NCI-H187 (cell line): ENCODE measurements around the gene FREM3.
"Not testable (repeated sequence)": the region's sequence is repeated elsewhere in the genome, so short reads cannot be mapped to it uniquely, and the experiment has no call there.

Source experiments
- DNase-seq, 2 experiments: peaks; one replicate each; lab custom pipeline; 2025; lab: John Stamatoyannopoulos, UW

FREM3 gene

GRCh38 chr4:143581331-143581946 is 119.0 kb downstream of the FREM3 start:
- no peak for DNase-seq

DNA sequence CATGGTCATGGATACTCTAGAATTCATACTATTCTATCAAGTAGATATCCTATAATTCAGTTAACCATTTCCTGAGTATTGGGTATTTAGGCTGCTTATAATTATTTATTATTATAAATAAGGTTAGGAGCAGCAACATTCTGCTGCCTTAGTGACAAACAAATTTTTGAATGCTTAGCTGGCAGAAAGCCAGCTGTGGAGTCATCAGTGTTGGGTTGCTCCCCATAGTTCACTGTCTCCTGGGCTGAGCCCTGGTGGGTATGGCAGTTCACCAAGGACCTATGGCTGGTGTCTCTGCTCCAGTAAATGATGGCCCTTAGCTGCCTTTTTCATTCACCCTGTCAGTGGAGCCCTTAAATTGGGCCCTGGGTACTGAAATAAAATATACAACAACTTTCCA is 125.1 kb downstream of the FREM3 start:
- no peak for DNase-seq

GRCh38 chr4:143564472-143564871 is 136.0 kb downstream of the FREM3 start:
- DNase-seq = no peak

DNA sequence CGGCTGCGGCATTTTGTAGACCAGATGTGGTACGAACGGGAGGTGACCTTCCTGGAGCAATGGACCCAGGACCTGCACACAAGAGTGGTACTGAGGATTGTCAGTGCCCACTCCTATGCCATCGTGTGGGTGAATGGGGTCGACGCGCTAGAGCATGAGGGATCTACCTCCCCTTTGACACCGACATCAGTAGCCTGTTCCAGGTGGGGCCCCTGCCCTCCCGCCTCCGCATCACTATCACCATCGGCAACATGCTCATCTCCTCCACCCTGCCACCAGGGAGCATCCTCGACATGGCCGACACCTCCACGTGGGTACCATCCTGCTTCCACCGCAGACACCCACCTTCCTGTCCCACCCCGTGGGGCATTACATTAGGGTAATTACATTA is 140.7 kb downstream of the FREM3 start:
- no peak for DNase-seq

- DNase-seq = peak; percentile 26 to 41
Measured at GRCh38 chr4:143558823-143559756, 141.4 kb downstream of the FREM3 start.

GRCh38 chr4:143558286-143558685 is 142.2 kb downstream of the FREM3 start:
- DNase-seq = no peak

- no peak for DNase-seq
Measured at GRCh38 chr4:143555676-143556075, 144.8 kb downstream of the FREM3 start.

GRCh38 chr4:143554728-143555597 is 145.5 kb downstream of the FREM3 start:
- DNase-seq = no peak

- no peak for DNase-seq
Measured at GRCh38 chr4:143549928-143550327, 150.5 kb downstream of the FREM3 start.

DNA sequence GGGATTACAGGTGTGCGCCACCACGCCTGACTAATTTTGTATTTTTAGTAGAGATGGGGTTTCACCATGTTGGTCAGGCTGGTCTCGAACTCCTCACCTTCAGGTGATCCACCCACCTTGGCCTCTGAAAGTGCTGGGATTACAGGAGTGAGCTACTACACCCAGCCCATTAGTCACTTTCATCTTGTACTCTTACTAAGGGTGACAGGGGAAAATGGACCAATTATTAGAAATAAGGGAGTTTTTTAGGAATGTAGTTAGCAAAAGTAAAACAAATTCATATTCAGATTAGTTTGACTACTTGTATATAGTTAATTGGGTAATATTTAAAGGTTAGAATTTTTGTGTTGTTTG is 160.8 kb downstream of the FREM3 start:
- no peak for DNase-seq

GRCh38 chr4:143538979-143539669 is 161.4 kb downstream of the FREM3 start:
- DNase-seq = no peak

DNA sequence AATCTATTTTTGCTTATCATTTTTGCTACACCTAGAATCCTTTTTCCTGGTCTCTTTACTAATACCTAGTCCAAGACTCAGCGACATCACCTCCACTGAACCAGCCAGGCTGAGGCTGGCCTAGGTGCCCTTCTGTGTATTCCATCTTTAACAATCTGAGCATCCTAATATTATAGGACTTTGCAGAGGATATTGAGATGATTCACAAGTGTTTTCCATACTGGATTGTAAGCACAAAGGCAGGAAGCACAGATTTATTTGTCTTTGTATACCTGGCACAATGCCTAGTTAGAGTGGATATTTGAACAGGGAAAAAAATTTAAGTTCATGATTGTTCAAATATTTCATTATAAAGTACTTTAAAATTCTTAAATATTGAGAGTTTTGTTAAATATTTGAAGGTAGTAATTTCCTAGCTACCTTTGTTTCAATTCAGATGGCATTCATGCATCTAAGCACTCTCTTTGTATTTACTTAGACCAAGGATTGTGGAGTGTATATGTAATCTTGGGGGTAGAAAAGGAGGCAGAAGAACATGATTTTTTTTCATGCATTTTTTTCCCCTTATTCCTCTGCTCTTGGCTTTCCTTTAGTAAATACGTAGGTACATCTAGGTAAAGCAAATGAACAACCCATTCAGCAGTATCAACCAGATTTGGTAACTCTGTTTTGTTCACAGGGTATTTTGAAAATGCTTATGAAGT is 168.5 kb downstream of the FREM3 start:
- DNase-seq = no peak

- DNase-seq = no peak
Measured at GRCh38 chr4:143531380-143531779, 169.1 kb downstream of the FREM3 start.

DNA sequence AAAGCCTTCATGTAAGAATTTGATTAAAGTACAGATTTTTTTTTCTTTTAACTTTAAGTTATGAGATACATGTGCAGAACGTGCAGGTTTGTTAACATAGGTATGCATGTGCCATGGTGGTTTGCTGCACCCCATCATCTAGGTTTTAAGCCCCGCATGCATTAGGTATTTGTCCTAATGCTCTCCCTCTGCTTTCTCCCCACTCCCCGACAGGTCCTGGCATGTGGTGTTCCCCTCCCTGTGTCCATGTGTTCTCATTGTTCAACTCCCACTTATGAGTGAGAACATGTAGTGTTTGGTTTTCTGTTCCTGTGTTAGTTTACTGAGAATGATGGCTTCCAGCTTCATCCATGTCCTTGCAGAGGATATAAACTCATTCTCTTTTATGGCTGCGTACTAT is 172.4 kb downstream of the FREM3 start:
- DNase-seq = not testable (repeated sequence)
